GM20431 (cell line): Measurements from ENCODE around the gene MAPK1.
"Not testable (repeated sequence)": the region's sequence is repeated elsewhere in the genome, so short reads cannot be mapped to it uniquely, and the experiment has no call there.

Experiments
- in situ Hi-C: fragments of 300-500 bp; cut with MseI, MboI; formaldehyde crosslinking; loops from one replicate; pipeline ENCODE4 v1.15.0; 2020; ENCODE audit warnings: low sequenced_read_pairs; ENCODE audit not compliant: unreplicated experiment

The MAPK1 gene

DNA sequence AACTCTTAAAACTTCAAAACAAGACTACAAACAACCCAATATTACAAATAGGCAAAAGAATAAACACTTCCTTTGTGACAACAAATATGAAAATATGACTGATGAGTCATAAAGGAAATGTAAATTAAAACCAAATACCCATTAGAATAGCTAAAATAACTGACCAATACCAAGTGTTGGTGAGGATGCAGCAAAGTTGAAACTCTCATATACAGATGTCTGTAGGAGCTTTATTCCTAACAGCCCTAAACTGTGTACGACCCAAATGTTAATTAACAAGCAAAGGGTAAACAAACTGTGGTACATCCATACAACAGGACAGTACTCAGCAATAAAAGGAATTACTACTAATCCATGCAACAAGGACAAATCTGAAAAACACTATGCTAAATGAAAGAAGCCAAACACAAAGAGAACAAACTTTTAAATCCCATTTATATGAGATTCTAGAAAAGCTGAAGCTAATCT, 43.0 kb downstream of the MAPK1 start:
- in situ Hi-C loops, result no loop called here

- in situ Hi-C loops, result no loop called here
These were observed 43.6 kb downstream of the MAPK1 start for GRCh38 chr22:21823740-21824444.

GRCh38 chr22:21819183-21819770, 48.2 kb downstream of the MAPK1 start:
- in situ Hi-C loops, result no loop called here

- in situ Hi-C loops, result no loop called here
These were observed 48.8 kb downstream of the MAPK1 start for GRCh38 chr22:21818487-21819182.

GRCh38 chr22:21817497-21817853, 50.0 kb downstream of the MAPK1 start:
- in situ Hi-C loops, result not testable (repeated sequence)

DNA sequence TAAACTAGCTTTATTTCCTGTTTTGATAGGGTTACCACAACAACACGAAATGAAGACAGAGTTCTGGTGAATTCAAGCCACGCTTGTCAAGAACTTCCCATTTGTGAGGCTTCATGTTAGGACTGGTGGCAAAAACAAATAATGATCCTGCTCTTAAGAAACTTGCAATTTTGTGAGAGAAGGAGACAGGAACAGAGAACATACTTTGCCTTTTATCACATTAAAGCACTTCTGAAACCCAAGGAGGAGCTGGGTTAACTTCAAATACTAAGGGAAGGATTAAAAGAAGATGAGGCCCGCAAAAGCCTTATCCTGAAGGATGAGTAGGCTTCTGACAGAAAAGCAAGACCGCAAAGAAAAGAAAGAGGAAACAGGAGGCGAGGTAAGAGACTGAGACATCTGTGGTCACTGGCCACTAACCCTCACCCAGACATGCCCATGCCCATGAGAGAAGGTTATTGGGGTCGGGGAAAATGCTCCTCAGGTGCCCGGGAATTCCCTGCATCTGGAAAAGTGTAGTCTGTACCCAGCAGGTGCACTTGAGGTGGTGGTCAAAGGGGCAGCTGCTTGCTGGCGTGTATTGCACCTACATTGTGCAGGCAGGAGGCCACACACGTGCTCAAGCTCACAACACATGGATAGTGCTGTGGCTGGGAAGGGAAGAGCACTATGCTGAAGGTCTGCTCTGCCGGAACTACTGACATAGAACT, 50.5 kb downstream of the MAPK1 start:
- in situ Hi-C loops, result no loop called here

- in situ Hi-C loops, result no loop called here
These were observed 51.0 kb downstream of the MAPK1 start for GRCh38 chr22:21816472-21816786.

DNA sequence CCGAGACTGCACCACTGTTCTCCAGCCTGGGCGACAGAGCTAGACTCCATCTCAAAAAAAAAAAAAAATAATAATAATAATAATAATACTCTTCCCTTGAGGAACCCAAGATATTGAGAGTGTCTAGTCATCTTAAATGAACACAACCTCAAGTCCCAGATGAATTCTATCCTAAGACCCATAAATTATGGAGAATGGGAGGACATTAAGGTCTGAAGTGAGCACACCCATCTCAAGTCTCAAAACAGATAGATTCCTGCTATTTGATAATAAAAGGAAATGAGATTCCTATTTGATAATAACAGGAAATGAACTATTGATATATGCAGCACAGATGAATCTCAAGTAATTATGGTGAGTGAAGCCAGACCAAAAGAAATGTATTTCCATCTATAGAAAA, 51.5 kb downstream of the MAPK1 start:
- in situ Hi-C loops, result no loop called here

- in situ Hi-C loops, result no loop called here
These were observed 52.1 kb downstream of the MAPK1 start for GRCh38 chr22:21815357-21815756.

DNA sequence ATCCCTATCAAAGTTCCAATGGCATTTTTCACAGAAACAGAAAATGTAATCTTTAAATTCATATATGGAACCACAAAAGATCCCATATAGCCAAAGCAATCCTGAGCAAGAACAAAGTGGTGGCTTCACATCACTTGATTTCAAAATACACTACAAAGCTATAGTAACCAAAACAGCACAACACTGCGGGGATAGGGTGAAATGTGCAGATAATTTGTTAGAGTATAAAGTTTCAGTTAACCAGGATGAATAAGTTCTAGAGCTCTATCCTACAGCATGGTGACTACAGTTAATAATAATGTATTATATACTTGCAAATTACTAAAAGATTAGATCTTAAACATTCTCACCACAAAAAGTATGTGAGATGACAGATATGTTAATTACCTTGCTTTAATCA, 55.5 kb downstream of the MAPK1 start:
- in situ Hi-C loops, result no loop called here

- in situ Hi-C loops, result no loop called here
These were observed 59.6 kb downstream of the MAPK1 start for GRCh38 chr22:21807544-21808529.

DNA sequence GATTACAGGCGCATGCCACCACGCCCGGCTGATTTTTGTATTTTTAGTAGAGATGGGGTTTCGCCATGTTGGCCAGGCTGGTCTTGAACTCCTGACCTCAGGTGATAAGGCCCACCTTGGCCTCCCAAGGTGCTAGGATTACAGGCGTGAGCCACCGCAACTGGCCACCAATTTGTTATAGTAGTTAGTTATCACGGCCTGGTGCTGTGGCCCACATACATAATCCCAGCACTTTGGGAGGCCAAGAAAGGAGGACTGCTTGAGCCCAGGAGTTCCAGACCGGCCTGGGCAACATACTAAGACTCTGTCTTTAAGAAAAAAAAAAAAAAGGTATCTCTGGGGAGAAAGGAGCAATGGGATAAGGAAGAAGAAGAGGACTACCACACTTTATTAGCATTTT, 62.1 kb downstream of the MAPK1 start:
- in situ Hi-C loops, result not testable (repeated sequence)

GRCh38 chr22:21803811-21804249, 63.6 kb downstream of the MAPK1 start:
- in situ Hi-C loops, result no loop called here

GRCh38 chr22:21802673-21803072, 64.8 kb downstream of the MAPK1 start:
- in situ Hi-C loops, result no loop called here

DNA sequence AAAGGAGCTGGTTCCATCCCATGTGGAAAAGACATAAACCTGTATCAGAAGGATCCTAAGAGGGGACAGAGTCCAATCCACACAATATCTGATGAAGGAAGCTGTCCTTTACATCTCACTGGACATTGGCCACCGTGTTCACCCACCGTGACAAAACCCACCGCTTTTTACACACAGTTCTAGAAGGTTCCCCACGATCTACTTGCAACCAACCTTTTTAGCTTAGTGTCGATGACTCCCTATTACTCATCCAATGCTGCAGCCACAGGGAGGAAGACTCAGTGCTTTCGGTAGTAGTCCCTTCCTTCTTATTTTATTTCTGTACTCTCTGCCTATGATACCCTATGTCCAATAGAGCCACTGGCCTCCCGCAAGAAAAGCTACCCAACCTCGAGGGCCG, 65.4 kb downstream of the MAPK1 start:
- in situ Hi-C loops, result no loop called here

GRCh38 chr22:21801304-21801644, 66.2 kb downstream of the MAPK1 start:
- in situ Hi-C loops, result not testable (repeated sequence)

DNA sequence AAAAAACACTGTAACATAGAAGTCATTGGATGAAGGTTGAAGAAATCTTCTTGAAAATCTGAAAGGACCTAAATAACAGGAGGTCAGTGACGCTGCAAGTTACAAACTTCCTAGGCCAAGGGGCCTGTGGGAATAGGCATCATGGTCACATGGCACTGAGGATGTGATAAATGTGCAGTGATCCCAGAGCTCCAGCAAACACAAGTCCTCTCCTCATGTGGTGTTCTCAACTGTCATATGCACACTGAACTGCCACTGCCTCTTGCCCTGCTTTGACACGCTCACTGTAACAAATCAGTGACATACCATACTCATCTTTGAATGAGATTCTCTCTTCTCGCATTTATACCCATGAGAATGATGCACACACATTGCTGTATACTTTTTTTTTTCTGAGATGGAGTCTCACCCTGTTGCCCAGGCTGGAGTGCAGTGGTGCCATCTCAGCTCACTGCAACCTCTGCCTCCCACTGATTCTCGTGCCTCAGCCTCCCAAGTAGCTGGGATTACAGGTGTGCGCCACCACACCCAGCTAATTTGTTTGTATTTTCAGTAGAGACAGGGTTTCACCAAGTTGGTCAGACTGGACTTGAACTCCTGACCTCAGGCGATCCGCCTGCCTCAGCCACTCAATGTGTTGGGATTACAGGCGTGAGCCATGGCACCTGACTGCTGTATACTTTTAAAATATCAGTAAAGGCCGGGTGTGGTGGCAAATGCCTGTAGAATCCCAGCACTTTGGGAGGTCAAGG, 66.7 kb downstream of the MAPK1 start:
- in situ Hi-C loops, result no loop called here

GRCh38 chr22:21797444-21798221, 69.8 kb downstream of the MAPK1 start:
- in situ Hi-C loops, result no loop called here
